ENCODE measurements around the gene DPH6. TPM values are rescaled to one million over a fixed set of nuclear protein-coding genes. Genes with fewer than 3 reads are reported as not detected.

The DPH6 gene
- total RNA-seq, 1 experiment from 2014 or later = 5.3 TPM

DNA sequence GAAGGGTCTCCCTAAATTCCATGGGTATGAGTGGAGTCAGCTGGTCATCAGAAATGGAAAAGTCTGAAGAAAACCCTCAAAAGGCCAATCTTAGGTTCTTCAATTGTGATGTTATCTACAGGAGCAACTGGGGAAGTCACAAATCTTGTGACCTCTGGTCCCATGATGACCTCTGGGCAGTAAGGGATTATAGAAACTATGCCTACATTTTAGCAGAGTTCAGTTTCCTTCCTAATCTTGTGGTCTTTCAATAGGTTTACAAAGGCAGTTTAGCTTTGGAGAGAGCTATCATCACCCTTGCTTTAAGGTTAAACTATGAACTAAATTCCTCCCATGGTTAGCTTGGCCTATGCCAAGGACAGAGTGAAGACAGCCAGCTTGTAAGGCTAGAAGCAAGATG is 225.1 kb downstream of the DPH6 start:
- CTCF ChIA-PET = no interaction called here

More for the DNA sequence above, 225.1 kb downstream of the DPH6 start:
- intact Hi-C loops (cut with micrococcal nuclease; ENCODE audit: unreplicated experiment) = no loop called here
- H3K27me3 Mint-ChIP-seq (ENCODE audit: unreplicated experiment) = no peaks in the 10 kb centered on the region
- H3K27ac Mint-ChIP-seq (ENCODE audit: unreplicated experiment) = no peak overlapping the region
- DNase-seq = no peak
- H3K9me3 Mint-ChIP-seq (ENCODE audit: low read depth, unreplicated experiment) = no peaks in the 10 kb centered on the region
- no TSS peak for BruUV-seq (replicated peaks)
- H3K4me1 Mint-ChIP-seq (ENCODE audit: low read depth, unreplicated experiment) = no peaks in the 10 kb centered on the region
- TF ChIP-seq, protein P1, sequence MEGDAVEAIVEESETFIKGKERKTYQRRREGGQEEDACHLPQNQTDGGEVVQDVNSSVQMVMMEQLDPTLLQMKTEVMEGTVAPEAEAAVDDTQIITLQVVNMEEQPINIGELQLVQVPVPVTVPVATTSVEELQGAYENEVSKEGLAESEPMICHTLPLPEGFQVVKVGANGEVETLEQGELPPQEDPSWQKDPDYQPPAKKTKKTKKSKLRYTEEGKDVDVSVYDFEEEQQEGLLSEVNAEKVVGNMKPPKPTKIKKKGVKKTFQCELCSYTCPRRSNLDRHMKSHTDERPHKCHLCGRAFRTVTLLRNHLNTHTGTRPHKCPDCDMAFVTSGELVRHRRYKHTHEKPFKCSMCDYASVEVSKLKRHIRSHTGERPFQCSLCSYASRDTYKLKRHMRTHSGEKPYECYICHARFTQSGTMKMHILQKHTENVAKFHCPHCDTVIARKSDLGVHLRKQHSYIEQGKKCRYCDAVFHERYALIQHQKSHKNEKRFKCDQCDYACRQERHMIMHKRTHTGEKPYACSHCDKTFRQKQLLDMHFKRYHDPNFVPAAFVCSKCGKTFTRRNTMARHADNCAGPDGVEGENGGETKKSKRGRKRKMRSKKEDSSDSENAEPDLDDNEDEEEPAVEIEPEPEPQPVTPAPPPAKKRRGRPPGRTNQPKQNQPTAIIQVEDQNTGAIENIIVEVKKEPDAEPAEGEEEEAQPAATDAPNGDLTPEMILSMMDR (IDR thresholded peaks at IDR 0.05; ENCODE audit: unreplicated experiment) = no peak
- H3K4me3 Mint-ChIP-seq (ENCODE audit: low read depth, unreplicated experiment) = no peak overlapping the region
- no peaks in the 10 kb centered on the region for H3K36me3 Mint-ChIP-seq (ENCODE audit: insufficient read depth, unreplicated experiment)

Small RNAs within 50 kb of the gene (microRNA-seq; reads per million reads assigned to microRNA genes)
- not detected for gene MIR3942
